ENCODE results near the gene NPRL2.

Gene NPRL2

DNA sequence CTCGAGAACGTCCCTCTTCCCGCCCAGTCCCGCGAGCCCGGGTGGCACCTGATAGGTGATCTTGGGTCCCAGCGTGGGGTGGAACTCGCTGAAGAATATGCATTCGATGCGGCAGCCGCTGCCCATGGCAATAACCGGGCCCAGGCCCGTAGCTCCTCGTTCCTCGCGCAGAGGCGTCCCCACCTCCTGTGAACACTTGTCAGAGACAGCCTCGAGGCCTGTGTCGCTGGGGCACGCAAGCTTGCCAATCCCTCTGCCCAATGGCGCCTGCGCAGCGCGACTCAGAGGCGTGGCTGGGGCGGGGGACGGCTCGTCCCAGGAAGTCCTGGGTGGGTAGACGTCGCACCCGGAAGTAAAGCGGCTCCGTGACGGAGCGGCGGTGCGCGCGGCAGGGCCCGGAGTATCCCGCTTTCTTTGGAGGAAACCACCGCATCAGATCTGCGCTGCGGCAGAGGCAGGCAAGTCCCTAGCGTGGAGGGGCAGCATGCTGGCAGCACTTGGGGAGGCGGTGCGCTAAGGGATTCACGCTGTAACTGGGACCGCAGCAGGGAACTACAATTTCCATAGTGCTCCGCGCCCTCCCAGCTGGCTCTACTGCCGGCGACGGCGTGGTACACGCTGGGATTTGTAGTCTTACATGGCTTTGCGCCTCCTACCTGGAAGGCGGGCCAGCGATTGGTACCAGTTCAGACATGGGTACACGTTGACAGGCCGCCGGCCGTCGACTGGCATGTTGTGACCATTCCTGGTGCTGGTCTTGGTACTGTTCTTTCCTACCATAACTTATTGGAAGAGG, at the start of gene NPRL2, which contains the start of gene CYB561D2:
TSS of gene NPRL2 (minus strand) at position 249 of the 796 bp plus-strand sequence. CDS start at position 126, 123 bp downstream.
TSS of gene CYB561D2 (plus strand) at position 336 of the 796 bp plus-strand sequence. CDS start 572 bp downstream, outside the sequence.
- DNase-seq (ENCODE audit: low spot score) = peak; percentile 95

DNA sequence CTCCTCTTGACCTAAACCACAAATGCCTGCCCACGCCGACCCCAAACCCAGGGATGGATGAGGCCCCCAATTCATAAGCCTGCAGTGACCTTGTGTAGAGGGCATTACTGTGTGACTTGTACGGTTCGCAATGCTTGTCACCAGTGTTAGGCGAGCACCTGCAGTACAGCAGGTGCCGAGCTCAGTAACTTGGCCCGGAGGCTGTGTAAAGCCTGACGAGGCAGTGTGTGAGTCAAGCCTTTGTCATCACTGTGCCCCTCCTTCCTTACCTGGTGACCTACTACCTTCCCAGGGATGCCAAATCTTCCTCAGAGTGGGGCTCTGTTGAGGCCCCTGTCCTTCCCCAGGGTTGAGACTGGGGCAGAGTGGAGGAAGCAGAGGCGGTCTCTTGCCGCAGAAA, 45.9 kb upstream of the NPRL2 start:
- no peak for DNase-seq (ENCODE audit: low spot score)

GRCh38 chr3:50395070-50395860, 44.7 kb upstream of the NPRL2 start:
- DNase-seq (ENCODE audit: low spot score) = no peak

GRCh38 chr3:50393061-50393460, 42.5 kb upstream of the NPRL2 start:
- no peak for DNase-seq (ENCODE audit: low spot score)

DNA sequence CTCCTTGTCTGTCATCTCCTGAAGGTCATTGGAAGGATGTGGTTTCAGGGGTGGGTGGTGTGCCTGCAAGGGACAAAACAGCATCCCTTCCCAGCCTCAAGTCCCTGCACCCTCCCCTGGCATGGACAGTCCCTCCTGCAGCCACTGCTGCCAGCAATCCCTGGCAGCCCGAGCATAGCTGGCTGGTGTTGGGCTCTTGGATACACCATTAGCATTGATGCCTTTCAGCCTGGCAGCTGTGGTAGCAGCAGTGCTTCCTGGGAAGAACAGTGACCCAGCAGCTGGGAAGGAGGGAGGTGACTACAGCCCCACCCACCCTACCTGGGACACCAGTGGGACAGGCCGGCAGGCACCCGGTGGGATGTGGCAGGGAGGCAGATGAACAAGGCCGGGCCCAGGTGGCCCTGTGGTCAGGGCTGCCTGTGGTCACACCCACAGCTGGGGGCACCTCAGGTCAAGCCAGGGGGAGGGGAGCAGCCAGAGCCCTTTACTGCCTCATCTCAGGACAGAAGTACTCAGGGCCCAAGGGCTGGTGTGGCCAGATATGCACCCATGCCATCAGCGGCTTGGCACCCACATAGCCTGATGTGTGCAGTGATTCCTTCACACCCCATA, 41.6 kb upstream of the NPRL2 start:
- no peak for DNase-seq (ENCODE audit: low spot score)

DNA sequence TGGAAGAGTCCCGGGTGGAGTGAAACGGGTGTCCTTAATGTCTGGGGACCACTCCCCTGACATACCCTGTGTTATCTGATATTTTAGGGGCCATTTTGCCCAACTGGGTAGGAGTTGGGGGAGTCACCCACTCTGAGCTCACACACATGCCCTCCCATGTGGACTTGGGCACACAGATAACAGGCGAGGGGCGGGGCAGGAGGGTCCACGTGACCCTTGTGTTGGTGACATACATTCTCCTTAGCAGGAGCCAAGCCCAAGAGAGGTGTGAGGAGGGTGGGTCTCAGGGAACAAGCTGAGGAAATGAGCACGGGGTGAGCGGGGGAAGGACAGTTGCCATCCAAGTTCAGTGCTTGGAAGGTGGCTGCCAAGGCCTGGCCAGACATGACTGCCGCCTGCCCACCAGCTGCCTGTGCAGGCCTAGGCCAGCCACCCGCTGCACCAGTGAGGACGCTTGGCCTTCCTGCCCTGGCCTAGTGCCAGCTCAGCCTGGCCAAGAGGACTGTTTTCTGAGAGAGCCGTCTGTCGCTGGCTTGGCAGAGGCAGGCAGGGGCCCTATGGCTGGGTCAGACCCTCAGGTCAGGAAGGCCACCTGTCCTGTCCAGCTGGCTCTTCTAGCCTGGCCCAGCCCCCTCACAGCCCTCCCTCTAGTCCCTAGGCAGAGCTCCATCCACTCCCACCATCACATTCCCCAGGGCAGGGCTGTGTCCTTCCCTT, 40.1 kb upstream of the NPRL2 start:
- DNase-seq (ENCODE audit: low spot score) = no peak

- DNase-seq (ENCODE audit: low spot score) = no peak
Observed at GRCh38 chr3:50389414-50389767, 38.8 kb upstream of the NPRL2 start.

DNA sequence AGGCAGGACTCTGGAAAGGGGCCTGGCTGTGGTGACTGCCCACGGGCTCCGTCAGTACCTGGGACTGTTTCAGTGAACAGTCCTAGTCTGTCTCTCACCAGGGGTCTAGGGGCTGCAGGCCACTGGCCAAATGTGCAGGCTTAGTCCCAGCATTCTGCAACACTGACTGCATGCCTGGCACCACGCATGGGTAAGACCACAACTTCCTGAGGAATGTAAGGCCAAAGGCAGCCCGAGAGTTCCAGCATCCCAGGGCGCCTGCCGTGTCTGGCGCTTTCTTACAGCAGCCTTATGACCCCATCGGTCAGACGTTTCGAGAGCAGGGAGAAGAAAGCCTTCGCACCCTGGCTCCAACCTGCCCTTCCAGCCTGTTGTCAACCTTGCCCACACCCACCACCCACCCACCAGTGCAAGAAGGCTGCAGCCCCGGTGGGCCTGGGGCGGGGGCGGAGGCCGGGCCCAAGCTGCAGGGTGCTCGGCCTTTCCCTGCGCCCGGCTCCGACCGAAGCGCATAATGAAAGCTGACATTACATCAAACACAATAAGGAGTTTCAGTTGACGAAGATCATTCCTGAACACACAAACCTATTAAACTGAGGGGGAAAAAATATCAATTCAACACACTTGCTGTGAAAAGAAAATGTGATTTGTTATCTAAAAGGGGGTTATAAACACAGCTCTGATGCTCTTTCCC, 38.3 kb upstream of the NPRL2 start:
- DNase-seq (ENCODE audit: low spot score) = no peak

GRCh38 chr3:50388016-50388719, 37.6 kb upstream of the NPRL2 start:
- DNase-seq (ENCODE audit: low spot score) = no peak

- no peak for DNase-seq (ENCODE audit: low spot score)
Observed at GRCh38 chr3:50385754-50386153, 35.2 kb upstream of the NPRL2 start.

GRCh38 chr3:50383750-50384149, 33.2 kb upstream of the NPRL2 start:
- DNase-seq (ENCODE audit: low spot score) = no peak

DNA sequence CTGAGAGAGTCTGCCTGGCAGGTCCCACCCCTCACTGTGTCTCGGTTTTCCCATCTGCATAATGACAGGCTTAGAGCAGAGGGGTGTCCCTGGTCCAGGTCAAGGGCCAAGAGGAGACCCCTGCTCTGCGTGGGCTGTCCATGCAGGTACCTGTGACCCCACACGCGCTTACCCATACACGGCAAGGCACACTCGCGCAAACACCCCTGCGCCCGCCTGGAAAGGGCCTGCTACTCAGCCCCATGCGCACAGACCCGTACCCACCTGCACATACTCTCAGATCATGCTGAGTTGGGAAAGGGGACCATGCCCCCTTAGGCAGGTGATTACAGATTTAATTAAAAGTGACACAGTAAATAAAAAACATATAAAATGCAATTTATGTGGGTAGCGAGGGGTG, 32.1 kb upstream of the NPRL2 start:
- no peak for DNase-seq (ENCODE audit: low spot score)

GRCh38 chr3:50381383-50381782, 30.8 kb upstream of the NPRL2 start:
- no peak for DNase-seq (ENCODE audit: low spot score)

DNA sequence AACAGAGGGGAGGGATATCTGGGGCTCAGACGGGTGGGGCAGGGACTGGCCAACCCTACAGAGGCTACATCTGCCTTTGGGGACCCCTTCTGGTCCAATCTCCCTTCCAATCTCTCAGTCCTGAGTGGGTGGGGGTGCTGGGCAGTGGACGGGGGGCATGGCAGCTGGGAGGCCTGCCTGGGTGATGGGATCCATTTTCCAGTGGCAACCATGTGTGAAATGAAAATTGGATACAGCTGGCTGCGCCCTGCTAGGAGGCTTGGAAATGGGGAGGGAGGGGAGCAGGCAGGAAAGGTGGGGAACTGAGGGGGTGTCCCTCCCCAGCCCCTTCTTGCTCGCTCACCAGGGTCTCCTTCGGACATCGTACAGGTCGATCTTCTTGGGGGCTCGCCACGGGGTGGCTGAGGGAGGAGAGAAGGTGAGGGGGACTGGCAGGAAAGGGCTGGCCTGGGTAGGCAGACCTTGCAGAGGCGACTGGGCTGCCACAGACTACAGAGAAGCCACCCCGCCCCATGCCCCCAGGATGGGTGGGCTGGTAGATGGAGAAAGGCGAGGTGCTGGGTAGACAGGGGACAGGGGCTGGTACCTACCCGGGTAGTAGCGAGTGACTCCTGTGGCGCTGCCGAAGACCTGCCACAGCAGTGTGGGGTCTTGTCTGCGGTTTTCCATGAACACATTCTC, 30.0 kb upstream of the NPRL2 start:
- no peak for DNase-seq (ENCODE audit: low spot score)

- no peak for DNase-seq (ENCODE audit: low spot score)
Observed at GRCh38 chr3:50378757-50379156, 28.2 kb upstream of the NPRL2 start.

- DNase-seq (ENCODE audit: low spot score) = no peak
Observed at GRCh38 chr3:50378024-50378423, 27.4 kb upstream of the NPRL2 start.

DNA sequence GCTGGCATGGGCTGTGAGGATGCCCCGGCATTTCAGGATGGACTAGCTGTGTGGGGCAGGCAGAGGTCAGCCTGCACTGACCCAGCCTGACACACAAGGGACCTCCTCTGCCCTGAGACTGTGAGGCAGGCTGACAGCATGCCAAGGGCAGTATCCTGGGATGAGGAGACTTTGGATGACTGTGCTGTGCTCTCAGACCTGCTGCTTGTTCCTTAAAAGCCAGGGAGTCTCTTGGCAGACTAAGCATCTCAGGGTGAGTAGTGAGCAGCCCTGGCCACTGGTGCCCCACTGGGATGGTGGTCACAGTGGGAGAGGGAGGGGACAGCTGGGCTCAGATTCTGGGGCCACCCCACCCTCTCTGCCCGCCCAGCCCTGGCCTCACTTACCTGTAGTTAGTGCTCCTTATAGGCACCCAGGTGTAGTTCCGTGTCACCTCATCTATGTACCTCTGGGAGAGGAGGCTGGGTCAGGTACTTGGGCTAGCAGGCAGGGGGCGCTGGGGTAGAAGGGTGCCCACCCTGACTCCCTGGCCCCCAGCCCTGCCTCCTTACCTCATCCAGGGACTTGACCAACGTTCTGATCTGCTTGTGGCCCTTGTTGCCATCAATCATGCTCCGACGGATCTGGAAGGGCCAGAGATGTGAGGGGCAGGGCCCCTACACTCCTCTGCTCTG, 24.8 kb upstream of the NPRL2 start:
- DNase-seq (ENCODE audit: low spot score) = peak; percentile 31

- no peak for DNase-seq (ENCODE audit: low spot score)
Observed at GRCh38 chr3:50374363-50375257, 24.0 kb upstream of the NPRL2 start.
